LoVo (cell line): ENCODE data around the gene ZNF606.

Experiments used
- DNase-seq: peaks from one replicate; pipeline ENCODE4 v3.0.0-alpha.2; 2016; ENCODE audit warnings: low spot score

Gene ZNF606

GRCh38 chr19:58002384-58003173 is at the start of gene ZNF606:
TSS of gene ZNF606 (minus strand) at chr19:58002820. CDS start at chr19:58001319, 1,501 bp downstream.
- no peak for DNase-seq

- no peak for DNase-seq
Observed at GRCh38 chr19:58052256-58052655, 49.6 kb upstream of the ZNF606 start.

DNA sequence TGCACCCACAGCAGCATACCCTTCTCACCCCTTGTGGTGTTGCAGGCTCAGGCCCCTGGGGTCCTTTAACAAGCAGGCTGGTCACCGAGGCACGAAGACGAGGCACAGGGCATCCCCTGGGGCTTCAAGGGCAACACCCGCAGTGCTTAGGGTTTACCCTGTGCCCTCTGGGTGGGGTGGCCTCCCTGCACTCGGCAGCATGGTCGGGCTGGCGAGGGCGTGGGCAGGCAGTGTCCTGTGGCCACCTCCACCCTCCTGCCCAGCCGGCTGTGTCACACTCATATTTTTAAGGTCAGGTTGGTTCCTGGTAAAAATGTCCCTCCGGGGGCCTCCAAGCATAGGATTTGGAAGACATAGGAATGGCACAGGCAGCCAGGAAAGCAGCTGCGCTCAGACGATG is 45.1 kb upstream of the ZNF606 start:
- DNase-seq: no peak

DNA sequence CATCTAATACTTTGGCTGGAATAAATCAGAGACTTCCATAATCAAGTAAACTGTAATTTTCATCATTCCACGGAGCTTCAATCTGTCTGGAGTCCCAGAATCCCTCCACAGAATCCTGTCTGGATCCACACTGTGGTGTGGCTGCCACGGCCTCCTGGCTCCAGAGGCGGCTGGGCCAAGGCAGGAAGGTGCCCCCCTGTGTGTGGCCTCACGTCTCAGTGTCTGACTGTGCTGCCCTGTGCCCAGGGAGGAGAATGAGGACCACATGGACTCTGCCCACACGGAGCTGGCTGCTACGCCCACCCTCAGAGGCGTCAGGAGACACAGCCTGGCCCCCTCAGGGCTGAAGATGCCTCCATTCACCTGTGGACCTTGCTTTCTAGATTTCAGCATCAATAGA is 44.2 kb upstream of the ZNF606 start:
- DNase-seq: no peak

GRCh38 chr19:58045411-58046050 is 42.9 kb upstream of the ZNF606 start:
- DNase-seq: no peak

DNA sequence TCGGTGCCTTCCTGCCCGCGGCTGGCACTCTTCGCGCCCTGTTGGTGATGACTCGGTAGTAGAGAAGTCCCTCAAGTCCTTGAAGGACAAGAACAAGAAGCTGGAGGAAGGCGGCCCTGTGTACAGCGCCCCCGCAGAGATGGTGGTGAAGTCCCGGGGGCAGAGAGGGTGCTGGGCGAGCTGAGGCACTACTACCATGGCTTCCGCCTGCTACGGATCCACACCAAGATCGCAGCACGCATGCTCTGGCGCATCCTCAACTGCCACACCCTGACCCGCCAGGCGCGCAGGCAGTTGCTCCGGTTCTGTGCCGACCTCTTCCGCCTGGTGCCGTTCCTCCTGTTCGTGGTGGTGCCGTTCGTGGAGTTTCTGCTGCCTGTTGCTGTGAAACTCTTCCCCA is 42.3 kb upstream of the ZNF606 start:
- DNase-seq: no peak

DNA sequence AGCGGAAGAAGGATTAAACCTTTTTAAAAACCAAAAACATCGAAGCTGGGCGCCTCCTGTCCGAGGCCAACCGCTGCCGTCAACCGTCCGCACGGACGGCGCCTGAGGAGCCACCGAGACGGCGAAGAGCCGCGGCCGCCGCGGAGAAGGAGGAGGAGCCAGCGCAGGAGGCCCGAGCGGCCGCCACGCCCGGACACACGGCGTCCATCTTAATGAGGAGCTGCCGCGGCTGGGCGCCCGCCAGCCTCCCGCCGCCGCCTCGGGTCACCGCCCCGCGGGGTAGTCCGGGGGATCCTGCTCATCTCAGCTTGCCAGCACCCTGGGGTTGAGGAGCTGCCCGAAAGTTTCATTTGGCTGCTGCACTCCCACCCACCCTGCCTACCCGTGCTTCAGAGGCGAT is 41.8 kb upstream of the ZNF606 start:
- DNase-seq: no peak

DNA sequence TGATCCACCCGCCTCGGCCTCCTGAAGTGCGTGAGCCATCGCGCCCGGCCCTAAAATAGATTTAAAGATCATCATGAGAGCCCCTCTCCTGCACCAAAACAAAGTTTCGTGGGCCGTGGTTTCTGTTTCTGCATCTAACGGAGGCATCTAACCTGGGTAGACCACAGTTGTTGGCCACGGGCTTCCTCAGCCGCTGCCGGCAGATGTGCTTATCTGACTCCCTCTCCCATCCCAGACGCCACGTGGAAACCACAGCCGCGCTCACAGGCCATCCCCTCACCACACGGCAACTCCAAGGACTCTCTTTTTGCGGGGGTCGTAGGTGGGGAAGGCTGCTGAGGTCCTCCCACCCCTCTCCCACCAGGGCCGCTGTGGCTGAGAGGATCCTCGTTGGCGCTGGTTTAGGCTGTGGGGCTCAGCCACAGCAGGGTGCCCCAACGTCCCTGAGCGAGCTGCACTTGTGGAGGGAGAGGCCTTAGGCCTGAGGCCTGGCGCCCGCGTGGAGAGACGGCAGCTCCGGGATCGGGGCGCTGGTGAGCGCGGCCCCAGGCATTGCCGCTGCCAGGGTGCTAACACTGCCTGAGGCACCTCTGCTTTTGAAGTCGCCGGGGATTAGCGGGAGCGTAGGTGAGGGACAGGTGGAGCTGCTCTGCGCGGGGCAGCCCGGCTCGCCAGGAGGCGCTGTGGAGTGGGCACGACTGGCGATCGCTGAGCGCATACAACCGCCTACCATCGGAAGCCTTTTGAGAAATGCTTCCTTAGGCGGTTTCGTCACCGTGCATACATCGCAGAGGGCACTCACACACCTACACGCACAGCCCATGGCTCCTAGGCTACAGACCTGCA is 40.1 kb upstream of the ZNF606 start:
- no peak for DNase-seq

DNA sequence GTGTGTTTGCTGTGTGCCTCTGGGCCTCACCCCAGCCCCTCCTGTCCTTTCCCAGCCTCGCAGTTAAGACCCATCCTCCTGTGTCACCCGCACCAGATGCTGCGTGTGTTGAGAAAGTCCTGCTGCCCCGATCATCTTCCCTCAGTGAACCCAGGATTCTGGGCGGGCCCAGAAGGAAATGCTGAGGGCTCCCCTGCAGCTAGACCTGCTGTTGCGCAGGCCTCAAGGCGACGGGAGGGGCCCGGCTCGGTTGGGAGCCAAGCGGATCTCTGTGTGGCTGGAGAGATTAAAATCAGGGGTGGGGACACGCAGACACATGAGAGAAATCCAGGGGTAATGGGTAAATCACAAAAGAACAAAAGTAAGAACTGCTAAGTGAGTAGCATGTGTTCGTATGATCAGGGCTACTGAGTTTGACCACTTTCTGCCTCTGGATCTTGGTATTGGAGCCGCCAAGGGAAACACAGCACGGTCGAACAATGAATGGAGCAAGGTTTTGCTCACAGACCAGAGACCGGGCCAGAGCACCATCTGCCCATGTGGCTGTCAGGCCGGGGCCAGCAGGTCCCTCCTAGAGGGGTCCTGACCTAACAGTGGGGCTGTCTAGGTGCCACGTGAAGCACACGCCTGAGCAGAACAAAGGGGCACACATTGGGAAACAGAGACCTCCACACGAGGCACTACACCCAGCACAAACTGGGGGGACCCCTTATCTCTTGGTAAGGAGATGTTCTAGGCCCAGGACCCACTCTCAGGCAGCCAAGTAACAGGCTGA is 38.3 kb upstream of the ZNF606 start:
- no peak for DNase-seq

- DNase-seq: no peak
Observed at GRCh38 chr19:58038688-58039204, 36.1 kb upstream of the ZNF606 start.

GRCh38 chr19:58037927-58038687 is 35.5 kb upstream of the ZNF606 start:
- no peak for DNase-seq

GRCh38 chr19:58035863-58036262 is 33.2 kb upstream of the ZNF606 start:
- DNase-seq: no peak

DNA sequence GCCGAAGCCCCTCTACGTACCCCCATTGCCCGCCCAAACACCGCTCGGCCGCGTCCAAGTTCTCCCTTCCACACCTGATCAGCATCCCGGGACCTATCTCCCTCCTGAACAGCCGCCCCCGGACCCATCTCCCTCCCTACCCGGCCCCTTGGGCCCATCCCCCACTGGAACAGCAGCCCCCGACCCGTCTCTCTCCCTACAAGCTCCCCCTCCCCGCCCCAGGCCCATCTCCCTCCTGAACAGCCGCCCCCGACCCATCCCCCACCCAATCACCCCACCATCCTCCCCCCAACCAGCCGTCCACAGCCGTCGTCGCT is 31.8 kb upstream of the ZNF606 start:
- no peak for DNase-seq

GRCh38 chr19:58033741-58034476 is 31.3 kb upstream of the ZNF606 start, which contains the start of gene ZSCAN1:
TSS of gene ZSCAN1 (plus strand) at chr19:58034025. CDS start at chr19:58037837, 3,812 bp downstream.
- no peak for DNase-seq

- DNase-seq: no peak
Observed at GRCh38 chr19:58024661-58025060, 22.0 kb upstream of the ZNF606 start.

DNA sequence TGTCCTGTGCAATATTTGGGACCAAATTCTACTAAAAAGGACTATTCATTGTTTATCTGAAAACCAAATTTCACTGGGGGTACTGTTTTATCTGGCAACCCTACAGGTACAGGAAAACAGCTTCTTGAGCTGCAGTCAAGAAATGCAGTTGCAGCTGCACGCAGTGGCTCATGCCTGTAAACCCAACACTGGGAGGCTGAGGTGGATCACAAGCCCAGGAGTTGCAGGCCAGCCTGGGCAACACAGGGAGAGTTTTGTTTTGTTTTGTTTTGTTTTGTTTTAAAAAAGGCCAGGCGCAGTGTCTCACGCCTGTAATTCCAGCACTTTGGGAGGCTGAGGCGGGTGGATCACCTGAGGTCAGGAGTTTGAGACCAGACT is 19.7 kb upstream of the ZNF606 start:
- no peak for DNase-seq

GRCh38 chr19:58021541-58022282 is 19.1 kb upstream of the ZNF606 start:
- DNase-seq: no peak

- no peak for DNase-seq
Observed at GRCh38 chr19:58020129-58020528, 17.5 kb upstream of the ZNF606 start.

DNA sequence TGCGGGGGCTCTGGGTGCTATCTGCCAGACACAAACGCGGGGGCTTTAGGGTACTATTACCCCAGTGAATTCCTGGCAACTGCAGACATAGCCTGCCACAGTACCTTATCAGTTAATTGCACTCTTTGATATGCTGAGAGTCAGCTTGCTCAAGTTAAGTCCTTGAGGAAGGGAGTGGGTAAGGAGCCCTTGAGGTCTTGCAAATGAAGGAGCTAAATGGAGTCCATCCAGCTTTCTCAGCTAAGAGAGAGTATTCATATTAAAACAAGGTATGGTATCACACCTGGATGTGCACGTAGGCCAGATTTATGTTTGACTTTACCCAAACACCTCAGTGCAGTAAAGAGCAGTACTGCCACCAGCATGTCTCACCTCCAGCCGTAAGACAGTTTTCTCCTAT is 11.5 kb upstream of the ZNF606 start:
- DNase-seq: no peak

GRCh38 chr19:58010507-58010906 is 7.9 kb upstream of the ZNF606 start:
- DNase-seq: no peak
